Inferior parietal cortex (tissue), 1 donor: ENCODE data around the gene TNNT1.

Experiments used
- DNase-seq: peaks from one replicate; pipeline ENCODE4 v3.0.0-alpha.2; 2016; ENCODE audit errors: extremely low spot score

TNNT1 gene

GRCh38 chr19:55089342-55089944 is 59.6 kb downstream of the TNNT1 start:
- no peak for DNase-seq

- DNase-seq: peak; percentile 81
Measured at GRCh38 chr19:55088543-55089341, 60.3 kb downstream of the TNNT1 start.

GRCh38 chr19:55088021-55088451 is 61.0 kb downstream of the TNNT1 start:
- DNase-seq: no peak

GRCh38 chr19:55087542-55087901 is 61.5 kb downstream of the TNNT1 start:
- DNase-seq: no peak

GRCh38 chr19:55086730-55087541 is 62.1 kb downstream of the TNNT1 start:
- peak; percentile 50 for DNase-seq

GRCh38 chr19:55085923-55086715 is 62.9 kb downstream of the TNNT1 start:
- DNase-seq: no peak

GRCh38 chr19:55084416-55084815 is 64.6 kb downstream of the TNNT1 start:
- DNase-seq: no peak

GRCh38 chr19:55083004-55083850 is 65.8 kb downstream of the TNNT1 start:
- no peak for DNase-seq
